GM12874 (cell line): ENCODE data around the gene CCDC158.

Experiments used
- TF ChIP-seq, protein P1 (sequence below): IDR thresholded peaks from 2 replicates; pipeline ENCODE4 v1.5.1; 2011; ENCODE audit warnings: low read depth, mild to moderate bottlenecking, control low read depth, low read length, moderate library complexity; ENCODE audit not compliant: insufficient read depth

Gene CCDC158

GRCh38 chr4:76272582-76272981 lies 148.4 kb downstream of the CCDC158 start:
- TF ChIP-seq, protein P1, sequence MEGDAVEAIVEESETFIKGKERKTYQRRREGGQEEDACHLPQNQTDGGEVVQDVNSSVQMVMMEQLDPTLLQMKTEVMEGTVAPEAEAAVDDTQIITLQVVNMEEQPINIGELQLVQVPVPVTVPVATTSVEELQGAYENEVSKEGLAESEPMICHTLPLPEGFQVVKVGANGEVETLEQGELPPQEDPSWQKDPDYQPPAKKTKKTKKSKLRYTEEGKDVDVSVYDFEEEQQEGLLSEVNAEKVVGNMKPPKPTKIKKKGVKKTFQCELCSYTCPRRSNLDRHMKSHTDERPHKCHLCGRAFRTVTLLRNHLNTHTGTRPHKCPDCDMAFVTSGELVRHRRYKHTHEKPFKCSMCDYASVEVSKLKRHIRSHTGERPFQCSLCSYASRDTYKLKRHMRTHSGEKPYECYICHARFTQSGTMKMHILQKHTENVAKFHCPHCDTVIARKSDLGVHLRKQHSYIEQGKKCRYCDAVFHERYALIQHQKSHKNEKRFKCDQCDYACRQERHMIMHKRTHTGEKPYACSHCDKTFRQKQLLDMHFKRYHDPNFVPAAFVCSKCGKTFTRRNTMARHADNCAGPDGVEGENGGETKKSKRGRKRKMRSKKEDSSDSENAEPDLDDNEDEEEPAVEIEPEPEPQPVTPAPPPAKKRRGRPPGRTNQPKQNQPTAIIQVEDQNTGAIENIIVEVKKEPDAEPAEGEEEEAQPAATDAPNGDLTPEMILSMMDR = no peak

- TF ChIP-seq, protein P1 = no peak
Measured at GRCh38 chr4:76272073-76272472, 148.9 kb downstream of the CCDC158 start.

DNA sequence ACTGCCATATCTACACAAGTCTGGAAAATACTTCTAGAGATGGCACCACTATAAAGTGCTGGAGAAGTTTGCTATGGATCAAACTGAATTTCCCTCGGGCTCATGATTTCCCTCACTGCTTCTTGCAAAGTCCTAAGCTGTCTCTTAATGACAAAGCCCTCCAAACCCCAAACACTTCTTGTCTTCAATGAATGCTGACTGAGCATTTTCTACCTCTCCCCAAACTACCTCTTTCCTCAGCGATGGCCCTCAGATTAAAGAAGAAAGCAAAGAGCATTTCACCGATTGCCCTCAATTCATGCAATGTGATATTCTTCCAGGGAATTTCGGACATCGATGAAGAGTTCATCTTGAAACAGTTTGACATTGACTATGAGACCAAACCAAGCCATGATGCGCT lies 149.7 kb downstream of the CCDC158 start:
- TF ChIP-seq, protein P1 = no peak

GRCh38 chr4:76270244-76271175 lies 150.4 kb downstream of the CCDC158 start:
- TF ChIP-seq, protein P1 = no peak

DNA sequence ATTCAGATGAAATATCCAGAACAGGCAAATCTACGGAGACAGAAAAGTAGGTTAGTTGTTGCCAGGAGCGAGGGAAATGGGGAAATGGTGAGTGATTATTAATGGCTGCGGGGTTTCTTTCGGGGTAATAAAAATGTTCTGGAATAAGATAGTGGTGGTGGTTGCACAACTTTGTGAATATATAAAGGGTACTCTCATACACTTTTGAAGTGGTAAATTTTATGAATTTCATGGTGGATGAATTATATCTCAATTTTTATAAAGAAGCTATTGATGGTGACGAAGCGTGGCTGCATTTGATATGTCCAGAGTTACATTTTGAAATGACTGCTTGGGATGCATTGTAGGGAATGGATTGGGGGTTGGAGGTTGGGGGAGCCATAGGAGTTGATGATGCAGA lies 153.1 kb downstream of the CCDC158 start:
- TF ChIP-seq, protein P1 = no peak

DNA sequence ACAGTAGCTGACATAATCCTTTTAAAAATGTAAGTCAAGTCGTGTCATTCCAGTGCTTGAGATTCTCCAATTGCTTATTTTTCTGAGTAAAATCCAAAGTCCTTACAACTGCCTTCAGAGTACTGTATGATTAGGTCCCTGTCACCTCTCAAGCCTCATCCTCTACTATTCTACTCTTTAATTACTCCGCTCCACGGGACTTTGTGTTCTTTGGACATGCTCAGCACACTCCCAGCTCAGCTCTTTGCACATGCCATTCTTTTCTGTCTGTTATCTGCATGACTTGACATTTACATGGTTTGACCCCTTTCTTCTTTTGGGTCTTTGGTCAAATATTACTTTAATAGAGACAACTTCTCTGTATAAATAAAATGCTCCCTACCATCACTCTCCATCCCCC lies 154.3 kb downstream of the CCDC158 start:
- TF ChIP-seq, protein P1 = no peak

GRCh38 chr4:76265631-76266218 lies 155.2 kb downstream of the CCDC158 start:
- TF ChIP-seq, protein P1 = no peak
